GM12872 (cell line): ENCODE measurements around the gene ABLIM3.
A peak's percentile ranks its signal among the peaks of the same experiment; 100 is the strongest.

Experiments used
- CTCF ChIP-seq: IDR thresholded peaks from 3 replicates; pipeline ENCODE4 v1.5.1; 2011; ENCODE audit warnings: low read depth, mild to moderate bottlenecking, low read length, moderate library complexity; ENCODE audit not compliant: insufficient read depth

ABLIM3 gene

GRCh38 chr5:149265597-149265996 is 124.3 kb downstream of the ABLIM3 start:
- TF ChIP-seq CTCF, result no peak

GRCh38 chr5:149267241-149267973 is 126.1 kb downstream of the ABLIM3 start:
- no peak for TF ChIP-seq CTCF

GRCh38 chr5:149268928-149269557 is 127.8 kb downstream of the ABLIM3 start:
- TF ChIP-seq CTCF, result peak; percentile 65

- no peak for TF ChIP-seq CTCF
Observed at GRCh38 chr5:149271195-149271715, 130.0 kb downstream of the ABLIM3 start.

GRCh38 chr5:149271716-149272563 is 130.6 kb downstream of the ABLIM3 start, which contains the start of gene AFAP1L1:
AFAP1L1 (plus strand) TSS chr5:149271859; CDS start chr5:149271969, 110 bp downstream.
- no peak for TF ChIP-seq CTCF

GRCh38 chr5:149273237-149273636 is 131.9 kb downstream of the ABLIM3 start:
- TF ChIP-seq CTCF, result no peak

- no peak for TF ChIP-seq CTCF
Observed at GRCh38 chr5:149273950-149274349, 132.7 kb downstream of the ABLIM3 start.
